Breast epithelium (tissue), 4 donors: ENCODE data around the gene FOSL1. TPM values are rescaled to one million over a fixed set of nuclear protein-coding genes. Genes with fewer than 3 reads are reported as not detected.

ENCODE experiments used
- DNase-seq, 2 donors: peaks; one replicate each; pipeline ENCODE4 v3.0.0-alpha.2; 2019; ENCODE audit warnings: low spot score in 2 of 2
- H3K27ac ChIP-seq, 2 donors: fragments of 200-600 bp; sonication (generic) in 1 of 2; one replicate each; pipeline ENCODE4 v1.5.1; 2016 to 2019; ENCODE audit warnings: mild to moderate bottlenecking in 1 of 2
- H3K27me3 ChIP-seq, 2 donors: fragments of 200-600 bp; sonication (generic) in 1 of 2; one replicate each; pipeline versions ENCODE4 v1.5.1 to v1.6.0; 2017 to 2019; ENCODE audit warnings: control low read depth in 1 of 2, mild to moderate bottlenecking in 1 of 2
- H3K36me3 ChIP-seq: fragments of 200-600 bp; one replicate; pipeline ENCODE4 v1.5.1; 2019
- H3K4me1 ChIP-seq, 2 donors: fragments of 200-600 bp; sonication (generic); one replicate each; pipeline ENCODE4 v1.5.1; 2016 to 2019; ENCODE audit warnings: control low read depth in 1 of 2
- H3K4me3 ChIP-seq, 3 donors: fragments of 200-600 bp; sonication (generic); 1 replicate in 2 of 3; 2 replicates in 1 of 3; pipeline ENCODE4 v1.5.1; 2016 to 2019; ENCODE audit warnings: mild to moderate bottlenecking in 3 of 3, moderate library complexity in 2 of 3
- H3K9me3 ChIP-seq, 2 donors: fragments of 200-600 bp; sonication (generic) in 1 of 2; one replicate each; pipeline ENCODE4 v1.5.1; 2016 to 2019; ENCODE audit warnings: control low read depth in 1 of 2
- CTCF ChIP-seq, 3 donors: fragments of 450-650 bp; IDR thresholded peaks; one replicate each; pipeline ENCODE4 v1.5.1; 2016 to 2017; ENCODE audit warnings: antibody characterized with exemption in 3 of 3, mild to moderate bottlenecking in 3 of 3, moderate library complexity in 3 of 3
- POLR2A ChIP-seq: fragments of 450-650 bp; IDR thresholded peaks from one replicate; pipeline ENCODE4 v1.6.1; 2016; ENCODE audit warnings: antibody characterized with exemption, mild to moderate bottlenecking, moderate library complexity
- POLR2AphosphoS5 ChIP-seq, 3 donors: sonication (generic); formaldehyde crosslinking; IDR thresholded peaks; one replicate each; pipeline ENCODE4 v1.6.1; 2017; ENCODE audit warnings: antibody characterized with exemption in 3 of 3
- intact Hi-C: fragments of 100-400 bp; cut with DNase I; formaldehyde crosslinking; loops from one replicate; pipeline ENCODE4 v1.15.1; 2023; ENCODE audit warnings: low total_unique reads
- total RNA-seq, 3 donors: library from RNA; depleted of rRNA; stranded (reverse); fragments of >200 nt; gene quantifications; one replicate each; pipeline ENCODE4 v1.1.0, GENCODE V29; 2016

Gene FOSL1
- total RNA-seq, 3 donors from 2014 or later, result 2.4 to 17.0 (median 7.2) TPM

GRCh38 chr11:65856689-65857499 lies 43.3 kb downstream of the FOSL1 start:
- peak overlapping the region; percentile 85 to 100 (median 99) for H3K4me3 ChIP-seq
- DNase-seq, result peak; percentile 81 to 84
- H3K36me3 ChIP-seq, result no peaks in the 10 kb centered on the region
- H3K27me3 ChIP-seq, result no peaks in the 10 kb centered on the region
- peaks cover 7 to 15% of the 10 kb centered on the region in 2 donors for H3K4me1 ChIP-seq
- intact Hi-C loops, result no loop called here
- TF ChIP-seq POLR2A (peak; percentile 15), CTCF (IDR thresholded peaks at IDR 0.05) (no peak), POLR2AphosphoS5 (IDR thresholded peaks at IDR 0.05) (peak; percentile 64 to 73 (median 69))
- no peaks in the 10 kb centered on the region for H3K9me3 ChIP-seq
- H3K27ac ChIP-seq, result peak overlapping the region; percentile 97 to 99

- H3K9me3 ChIP-seq, result peaks cover 0 to 8% of the 10 kb centered on the region in 2 donors
- peak overlapping the region; percentile 85 to 100 (median 99) for H3K4me3 ChIP-seq
- H3K27ac ChIP-seq, result peak overlapping the region; percentile 97 to 99
- no peaks in the 10 kb centered on the region for H3K27me3 ChIP-seq
- peaks cover 3 to 8% of the 10 kb centered on the region in 2 donors for H3K4me1 ChIP-seq
- H3K36me3 ChIP-seq, result no peaks in the 10 kb centered on the region
- no peak for TF ChIP-seq POLR2A
- TF ChIP-seq POLR2AphosphoS5 (IDR thresholded peaks at IDR 0.05), result no peak
- no peak for TF ChIP-seq CTCF (IDR thresholded peaks at IDR 0.05)
- intact Hi-C loops, result no loop called here
- DNase-seq, result no peak
These were observed 44.2 kb downstream of the FOSL1 start for GRCh38 chr11:65855927-65856363.

- no peak overlapping the region for H3K4me3 ChIP-seq
- intact Hi-C loops, result no loop called here
- DNase-seq, result no peak
These were observed 45.0 kb downstream of the FOSL1 start for GRCh38 chr11:65854852-65855837.

GRCh38 chr11:65854161-65854592 lies 46.0 kb downstream of the FOSL1 start:
- Histone ChIP-seq H3K4me1 (peaks cover 3 to 8% of the 10 kb centered on the region in 2 donors), H3K4me3 (no peak overlapping the region), H3K9me3 (peaks cover 0 to 8% of the 10 kb centered on the region in 2 donors), H3K27me3 (no peaks in the 10 kb centered on the region), H3K27ac (no peak overlapping the region), H3K36me3 (no peaks in the 10 kb centered on the region)
- no peak for DNase-seq
- intact Hi-C loops, result no loop called here
- TF ChIP-seq CTCF (IDR thresholded peaks at IDR 0.05), result no peak
- no peak for TF ChIP-seq POLR2AphosphoS5 (IDR thresholded peaks at IDR 0.05)
- no peak for TF ChIP-seq POLR2A

More at GRCh38 chr11:65854852-65855837, 45.0 kb downstream of the FOSL1 start:
- Histone ChIP-seq H3K4me1 (peaks cover 3 to 8% of the 10 kb centered on the region in 2 donors), H3K27me3 (no peaks in the 10 kb centered on the region), H3K27ac (no peak overlapping the region), H3K36me3 (no peaks in the 10 kb centered on the region), H3K9me3 (peaks cover 0 to 8% of the 10 kb centered on the region in 2 donors)
- TF ChIP-seq POLR2AphosphoS5 (IDR thresholded peaks at IDR 0.05) (no peak), CTCF (IDR thresholded peaks at IDR 0.05) (no peak), POLR2A (no peak)
